ENCODE results near the gene CES2.
"Not testable (repeated sequence)": the region's sequence is repeated elsewhere in the genome, so short reads cannot be mapped to it uniquely, and the experiment has no call there.

Gene CES2

GRCh38 chr16:66895999-66896398, 39.3 kb upstream of the CES2 start:
- H4K8ac ChIP-seq (ENCODE audit: low read depth, low read length): no peak overlapping the region
- no peak overlapping the region for H2BK120ac ChIP-seq (ENCODE audit: low read depth, low read length)
- peaks cover 0 to 7% (median 0%) of the 10 kb centered on the region in 3 experiments for H3K27me3 ChIP-seq (ENCODE audit: control insufficient read depth in 3 of 3, insufficient read depth in 3 of 3, low read depth in 1 of 3, low read length in 3 of 3)
- H3K4ac ChIP-seq (ENCODE audit: low read length): no peak overlapping the region
- H3K4me2 ChIP-seq (ENCODE audit: insufficient read depth, low read length, poor library complexity, severe bottlenecking): no peak overlapping the region
- no peak overlapping the region for H3K4me3 ChIP-seq (ENCODE audit: low read length in 2 of 2)
- no peak overlapping the region for H3K23ac ChIP-seq (ENCODE audit: low read depth, low read length, poor library complexity)
- no peaks in the 10 kb centered on the region for H3K79me1 ChIP-seq (ENCODE audit: low read depth, low read length)
- no peak overlapping the region for H3K27ac ChIP-seq (replicated peaks; ENCODE audit: low read length)
- no peak overlapping the region for H4K91ac ChIP-seq (ENCODE audit: low read depth, low read length, poor library complexity)
- H2AK5ac ChIP-seq (ENCODE audit: low read depth, low read length): no peak overlapping the region
- H3K14ac ChIP-seq (ENCODE audit: low read length): no peak overlapping the region
- H3K36me3 ChIP-seq (replicated peaks in 1 of 2; ENCODE audit: control insufficient read depth in 2 of 2, insufficient read depth in 2 of 2, low read length in 2 of 2): peaks cover 0 to 3% of the 10 kb centered on the region in 2 donors
- H3K9ac ChIP-seq (ENCODE audit: low read depth, low read length, poor library complexity): no peak overlapping the region
- no peaks in the 10 kb centered on the region for H3K9me3 ChIP-seq (replicated peaks in 1 of 2; ENCODE audit: control insufficient read depth in 2 of 2, insufficient read depth in 1 of 2, low read depth in 1 of 2, low read length in 2 of 2)
- H3K4me1 ChIP-seq (ENCODE audit: control insufficient read depth in 2 of 2, insufficient read depth in 1 of 2, low read depth in 1 of 2, low read length in 2 of 2): peaks cover 6 to 18% of the 10 kb centered on the region in 2 donors
- H2BK12ac ChIP-seq (ENCODE audit: low read length): no peak overlapping the region
- DNase-seq (ENCODE audit: low spot score): no peak
- H2AFZ ChIP-seq (ENCODE audit: low read length): no peak overlapping the region
- no CpG with 5 or more reads among the region's 3 CpGs for WGBS, 2 donors (ENCODE audit: extremely low coverage in 2 of 2, insufficient read length in 2 of 2, insufficient replicate concordance in 1 of 2)
- H2BK5ac ChIP-seq (ENCODE audit: low read length): no peak overlapping the region
- no peak overlapping the region for H3K18ac ChIP-seq (ENCODE audit: low read length)
- H2BK15ac ChIP-seq (ENCODE audit: low read length): no peak overlapping the region

- not testable (repeated sequence) for DNase-seq (ENCODE audit: low spot score)
These were observed 38.6 kb upstream of the CES2 start for GRCh38 chr16:66896682-66897081.

GRCh38 chr16:66898207-66898606, 37.1 kb upstream of the CES2 start:
- H3K4me2 ChIP-seq (ENCODE audit: insufficient read depth, low read length, poor library complexity, severe bottlenecking): no peak overlapping the region
- no peaks in the 10 kb centered on the region for H3K9me3 ChIP-seq (replicated peaks in 1 of 2; ENCODE audit: control insufficient read depth in 2 of 2, insufficient read depth in 1 of 2, low read depth in 1 of 2, low read length in 2 of 2)
- H2BK12ac ChIP-seq (ENCODE audit: low read length): no peak overlapping the region
- H4K91ac ChIP-seq (ENCODE audit: low read depth, low read length, poor library complexity): no peak overlapping the region
- no peak for DNase-seq (ENCODE audit: low spot score)
- H2BK5ac ChIP-seq (ENCODE audit: low read length): no peak overlapping the region
- no peak overlapping the region for H3K18ac ChIP-seq (ENCODE audit: low read length)
- no peak overlapping the region for H2BK15ac ChIP-seq (ENCODE audit: low read length)
- peaks cover 6 to 20% of the 10 kb centered on the region in 2 donors for H3K4me1 ChIP-seq (ENCODE audit: control insufficient read depth in 2 of 2, insufficient read depth in 1 of 2, low read depth in 1 of 2, low read length in 2 of 2)
- no CpG with 5 or more reads among the region's 3 CpGs for WGBS, 2 donors (ENCODE audit: extremely low coverage in 2 of 2, insufficient read length in 2 of 2, insufficient replicate concordance in 1 of 2)
- H2AFZ ChIP-seq (ENCODE audit: low read length): no peak overlapping the region
- no peak overlapping the region for H3K4me3 ChIP-seq (ENCODE audit: low read length in 2 of 2)
- H2BK120ac ChIP-seq (ENCODE audit: low read depth, low read length): no peak overlapping the region
- H3K36me3 ChIP-seq (replicated peaks in 1 of 2; ENCODE audit: control insufficient read depth in 2 of 2, insufficient read depth in 2 of 2, low read length in 2 of 2): no peaks in the 10 kb centered on the region
- no peak overlapping the region for H3K9ac ChIP-seq (ENCODE audit: low read depth, low read length, poor library complexity)
- peaks cover 0 to 7% (median 0%) of the 10 kb centered on the region in 3 experiments for H3K27me3 ChIP-seq (ENCODE audit: control insufficient read depth in 3 of 3, insufficient read depth in 3 of 3, low read depth in 1 of 3, low read length in 3 of 3)
- H3K14ac ChIP-seq (ENCODE audit: low read length): no peak overlapping the region
- H3K27ac ChIP-seq (replicated peaks; ENCODE audit: low read length): no peak overlapping the region
- H3K23ac ChIP-seq (ENCODE audit: low read depth, low read length, poor library complexity): no peak overlapping the region
- no peak overlapping the region for H2AK5ac ChIP-seq (ENCODE audit: low read depth, low read length)
- H3K4ac ChIP-seq (ENCODE audit: low read length): no peak overlapping the region
- H4K8ac ChIP-seq (ENCODE audit: low read depth, low read length): no peak overlapping the region
- H3K79me1 ChIP-seq (ENCODE audit: low read depth, low read length): no peaks in the 10 kb centered on the region

More at GRCh38 chr16:66896682-66897081, 38.6 kb upstream of the CES2 start:
- H3K4ac ChIP-seq (ENCODE audit: low read length); H3K23ac ChIP-seq (ENCODE audit: low read depth, low read length, poor library complexity); H2BK120ac ChIP-seq (ENCODE audit: low read depth, low read length); H2BK15ac ChIP-seq (ENCODE audit: low read length); H3K27ac ChIP-seq (replicated peaks; ENCODE audit: low read length); H3K14ac ChIP-seq (ENCODE audit: low read length); H2AK5ac ChIP-seq (ENCODE audit: low read depth, low read length); H3K4me2 ChIP-seq (ENCODE audit: insufficient read depth, low read length, poor library complexity, severe bottlenecking); H2BK12ac ChIP-seq (ENCODE audit: low read length); H3K36me3 ChIP-seq (replicated peaks in 1 of 2; ENCODE audit: control insufficient read depth in 2 of 2, insufficient read depth in 2 of 2, low read length in 2 of 2); H4K91ac ChIP-seq (ENCODE audit: low read depth, low read length, poor library complexity); H2AFZ ChIP-seq (ENCODE audit: low read length); H3K18ac ChIP-seq (ENCODE audit: low read length); H3K9ac ChIP-seq (ENCODE audit: low read depth, low read length, poor library complexity); H2BK5ac ChIP-seq (ENCODE audit: low read length); H3K79me1 ChIP-seq (ENCODE audit: low read depth, low read length); H4K8ac ChIP-seq (ENCODE audit: low read depth, low read length); H3K9me3 ChIP-seq (replicated peaks in 1 of 2; ENCODE audit: control insufficient read depth in 2 of 2, insufficient read depth in 1 of 2, low read depth in 1 of 2, low read length in 2 of 2); H3K27me3 ChIP-seq (ENCODE audit: control insufficient read depth in 3 of 3, insufficient read depth in 3 of 3, low read depth in 1 of 3, low read length in 3 of 3); H3K4me3 ChIP-seq (ENCODE audit: low read length in 2 of 2): not testable (repeated sequence)
- peaks cover 6 to 20% of the 10 kb centered on the region in 2 donors for H3K4me1 ChIP-seq (ENCODE audit: control insufficient read depth in 2 of 2, insufficient read depth in 1 of 2, low read depth in 1 of 2, low read length in 2 of 2)
- WGBS, 2 donors (ENCODE audit: extremely low coverage in 2 of 2, insufficient read length in 2 of 2, insufficient replicate concordance in 1 of 2): no CpG with 5 or more reads among the region's 5 CpGs

- DNase-seq (ENCODE audit: low spot score): no peak
- peaks cover 6 to 20% of the 10 kb centered on the region in 2 donors for H3K4me1 ChIP-seq (ENCODE audit: control insufficient read depth in 2 of 2, insufficient read depth in 1 of 2, low read depth in 1 of 2, low read length in 2 of 2)
These were observed 36.4 kb upstream of the CES2 start for GRCh38 chr16:66898933-66899309.

More at GRCh38 chr16:66898933-66899309, 36.4 kb upstream of the CES2 start:
- H2BK15ac ChIP-seq (ENCODE audit: low read length): no peak overlapping the region
- H2BK120ac ChIP-seq (ENCODE audit: low read depth, low read length): no peak overlapping the region
- H4K91ac ChIP-seq (ENCODE audit: low read depth, low read length, poor library complexity): no peak overlapping the region
- H3K79me1 ChIP-seq (ENCODE audit: low read depth, low read length): no peaks in the 10 kb centered on the region
- H2BK5ac ChIP-seq (ENCODE audit: low read length): no peak overlapping the region
- no peak overlapping the region for H2AK5ac ChIP-seq (ENCODE audit: low read depth, low read length)
- H3K9me3 ChIP-seq (replicated peaks in 1 of 2; ENCODE audit: control insufficient read depth in 2 of 2, insufficient read depth in 1 of 2, low read depth in 1 of 2, low read length in 2 of 2): no peaks in the 10 kb centered on the region
- H3K23ac ChIP-seq (ENCODE audit: low read depth, low read length, poor library complexity): no peak overlapping the region
- no peak overlapping the region for H3K27ac ChIP-seq (replicated peaks; ENCODE audit: low read length)
- H3K27me3 ChIP-seq (ENCODE audit: control insufficient read depth in 3 of 3, insufficient read depth in 3 of 3, low read depth in 1 of 3, low read length in 3 of 3): peaks cover 0 to 14% (median 0%) of the 10 kb centered on the region in 3 experiments
- no peak overlapping the region for H2BK12ac ChIP-seq (ENCODE audit: low read length)
- no CpG with 5 or more reads among the region's 2 CpGs for WGBS, 2 donors (ENCODE audit: extremely low coverage in 2 of 2, insufficient read length in 2 of 2, insufficient replicate concordance in 1 of 2)
- no peaks in the 10 kb centered on the region for H3K36me3 ChIP-seq (replicated peaks in 1 of 2; ENCODE audit: control insufficient read depth in 2 of 2, insufficient read depth in 2 of 2, low read length in 2 of 2)
- H4K8ac ChIP-seq (ENCODE audit: low read depth, low read length): no peak overlapping the region
- no peak overlapping the region for H3K4ac ChIP-seq (ENCODE audit: low read length)
- no peak overlapping the region for H3K4me2 ChIP-seq (ENCODE audit: insufficient read depth, low read length, poor library complexity, severe bottlenecking)
- no peak overlapping the region for H2AFZ ChIP-seq (ENCODE audit: low read length)
- no peak overlapping the region for H3K18ac ChIP-seq (ENCODE audit: low read length)
- H3K14ac ChIP-seq (ENCODE audit: low read length): no peak overlapping the region
- H3K4me3 ChIP-seq (ENCODE audit: low read length in 2 of 2): no peak overlapping the region
- H3K9ac ChIP-seq (ENCODE audit: low read depth, low read length, poor library complexity): no peak overlapping the region
